H1 (cell line): Measurements from ENCODE around the gene TEX101. TPM values are rescaled to one million over a fixed set of nuclear protein-coding genes. Genes with fewer than 3 reads are reported as not detected.

ENCODE experiments used
- CTCF ChIA-PET: fragments of 300-600 bp; sonication (Branson Sonifier 250); formaldehyde crosslinking; loops from one replicate; lab custom pipeline; 2021; ENCODE audit not compliant: partially characterized antibody; lab: Charles Lee
- POLR2A ChIA-PET: fragments of 300-600 bp; sonication (Branson Sonifier 250); formaldehyde crosslinking; loops from one replicate; lab custom pipeline; 2021; ENCODE audit warnings: inconsistent platforms; ENCODE audit not compliant: partially characterized antibody; lab: Charles Lee
- DNase-seq, 2 experiments: peaks; one replicate each; pipeline versions ENCODE4 v3.0.0 to v3.0.0-alpha.2; 2010 to 2022; ENCODE audit warnings: low spot score in 2 of 2, low read depth in 1 of 2, mixed read lengths in 1 of 2
- FAIRE-seq: peaks from 2 replicates; lab custom pipeline; 2011; peaks lifted over from hg19 to GRCh38; lab: Jason Lieb, UNC
- H2AFZ ChIP-seq: 2 replicates; pipeline ENCODE4 v1.8.1; 2012; ENCODE audit warnings: low read length, inconsistent platforms
- H2AK5ac ChIP-seq: 2 replicates; pipeline ENCODE4 v1.6.1; 2013; ENCODE audit warnings: low read depth, low read length
- H2BK120ac ChIP-seq: replicated peaks from 2 replicates; pipeline ENCODE3; 2013; ENCODE audit warnings: low read depth, low read length, inconsistent platforms
- H2BK12ac ChIP-seq: 2 replicates; pipeline ENCODE4 v1.6.1; 2013; ENCODE audit warnings: low read depth, low read length
- H2BK15ac ChIP-seq: 2 replicates; pipeline ENCODE4 v1.6.1; 2013; ENCODE audit warnings: low read length
- H2BK20ac ChIP-seq: 2 replicates; pipeline ENCODE4 v1.6.1; 2013; ENCODE audit warnings: low read length
- H2BK5ac ChIP-seq: 2 replicates; pipeline ENCODE4 v1.6.1; 2013; ENCODE audit warnings: low read depth, low read length
- H3K14ac ChIP-seq: 2 replicates; pipeline ENCODE4 v1.6.1; 2013; ENCODE audit warnings: inconsistent platforms; ENCODE audit not compliant: insufficient read length
- H3K18ac ChIP-seq: 2 replicates; pipeline ENCODE4 v1.6.1; 2013; ENCODE audit warnings: low read length; ENCODE audit errors: extremely low read depth
- H3K23ac ChIP-seq: 2 replicates; pipeline ENCODE4 v1.6.1; 2013; ENCODE audit warnings: inconsistent platforms; ENCODE audit not compliant: insufficient read length
- H3K23me2 ChIP-seq: 2 replicates; pipeline ENCODE4 v1.6.1; 2013; ENCODE audit warnings: low read depth, low read length
- H3K27ac ChIP-seq: 2 replicates; pipeline ENCODE4 v1.6.1; 2011; ENCODE audit warnings: low read depth, low read length, inconsistent platforms
- H3K27me3 ChIP-seq, 4 experiments: replicated peaks in 1 of 4; 1 replicate in 1 of 4; 2 replicates in 3 of 4; pipeline versions ENCODE4 v1.6.1 to v1.8.1; 2011 to 2013; ENCODE audit warnings: low read length in 3 of 4, mild to moderate bottlenecking in 3 of 4, inconsistent platforms in 2 of 4, mixed read lengths in 2 of 4, moderate library complexity in 1 of 4; ENCODE audit not compliant: control insufficient read depth in 3 of 4, insufficient read depth in 3 of 4; ENCODE audit errors: extremely low read depth in 1 of 4
- H3K36me3 ChIP-seq, 4 experiments: 2 replicates each; pipeline versions ENCODE4 v1.6.1 to v1.8.1; 2011 to 2013; ENCODE audit warnings: mild to moderate bottlenecking in 4 of 4, low read length in 3 of 4, moderate library complexity in 2 of 4, control low read depth in 1 of 4, inconsistent platforms in 1 of 4; ENCODE audit not compliant: insufficient read depth in 4 of 4, control insufficient read depth in 2 of 4
- H3K4ac ChIP-seq: replicated peaks from 2 replicates; pipeline ENCODE3; 2013; ENCODE audit warnings: low read length, low read depth, mixed read lengths, inconsistent platforms; ENCODE audit not compliant: insufficient read length
- H3K4me1 ChIP-seq, 4 experiments: replicated peaks in 1 of 4; 1 replicate in 1 of 4; 2 replicates in 3 of 4; pipeline versions ENCODE4 v1.6.1 to v1.8.1; 2011 to 2013; ENCODE audit warnings: low read length in 3 of 4, inconsistent platforms in 2 of 4, mixed read lengths in 1 of 4; ENCODE audit not compliant: insufficient read depth in 4 of 4, control insufficient read depth in 3 of 4
- H3K4me2 ChIP-seq, 2 experiments: 2 replicates each; pipeline versions ENCODE4 v1.6.1 to v1.8.1; 2011 to 2013; ENCODE audit warnings: low read depth in 2 of 2, low read length in 2 of 2, control low read depth in 1 of 2, inconsistent platforms in 1 of 2, mild to moderate bottlenecking in 1 of 2; ENCODE audit not compliant: insufficient read depth in 1 of 2
- H3K4me3 ChIP-seq, 4 experiments: fragments of 200-600, 300-600 bp in 1 of 4; sonication (generic), shearing (Covaris generic), sonication (Bioruptor Twin) in 1 of 4; 2 replicates each; pipeline versions ENCODE4 v1.5.1 to v1.8.1; 2011 to 2016; ENCODE audit warnings: low read length in 4 of 4, low read depth in 3 of 4, control low read depth in 2 of 4, inconsistent platforms in 2 of 4, mild to moderate bottlenecking in 2 of 4, mixed read lengths in 1 of 4, moderate library complexity in 1 of 4; ENCODE audit not compliant: insufficient read depth in 2 of 4; ENCODE audit errors: extremely low read depth in 1 of 4
- H3K56ac ChIP-seq: replicated peaks from 2 replicates; pipeline ENCODE3; 2013; ENCODE audit warnings: low read depth, mild to moderate bottlenecking, mixed read lengths, low read length, inconsistent platforms; ENCODE audit not compliant: insufficient read length
- H3K79me1 ChIP-seq: 2 replicates; pipeline ENCODE4 v1.6.1; 2013; ENCODE audit warnings: low read depth, low read length, control low read depth
- H3K79me2 ChIP-seq, 2 experiments: 2 replicates each; pipeline versions ENCODE4 v1.6.1 to v1.8.1; 2012 to 2013; ENCODE audit warnings: low read length in 2 of 2, mild to moderate bottlenecking in 2 of 2, inconsistent platforms in 1 of 2; ENCODE audit not compliant: insufficient read depth in 2 of 2, control insufficient read depth in 1 of 2
- H3K9ac ChIP-seq, 4 experiments: replicated peaks in 1 of 4; 1 replicate in 1 of 4; 2 replicates in 3 of 4; pipeline versions ENCODE4 v1.6.1 to v1.8.1; 2011 to 2013; ENCODE audit warnings: low read depth in 3 of 4, low read length in 3 of 4, control low read depth in 2 of 4, mild to moderate bottlenecking in 2 of 4, moderate library complexity in 2 of 4, inconsistent platforms in 1 of 4; ENCODE audit errors: extremely low read depth in 1 of 4
- H3K9me3 ChIP-seq, 2 experiments: 2 replicates each; pipeline versions ENCODE4 v1.6.1 to v1.8.1; 2012 to 2013; ENCODE audit warnings: mild to moderate bottlenecking in 2 of 2, moderate library complexity in 2 of 2, control low read depth in 1 of 2, inconsistent platforms in 1 of 2, low read depth in 1 of 2, low read length in 1 of 2, mixed read lengths in 1 of 2; ENCODE audit not compliant: insufficient read depth in 2 of 2
- H4K20me1 ChIP-seq, 2 experiments: replicated peaks in 1 of 2; 2 replicates each; pipeline versions ENCODE3 to v1.8.1; 2011 to 2013; ENCODE audit warnings: inconsistent platforms in 2 of 2, low read length in 2 of 2, mild to moderate bottlenecking in 1 of 2; ENCODE audit not compliant: insufficient read depth in 2 of 2, control insufficient read depth in 1 of 2
- H4K5ac ChIP-seq: 2 replicates; pipeline ENCODE4 v1.6.1; 2013; ENCODE audit warnings: low read length, low read depth, mixed read lengths, inconsistent platforms; ENCODE audit not compliant: insufficient read length
- H4K8ac ChIP-seq: 2 replicates; pipeline ENCODE4 v1.8.0; 2013; ENCODE audit warnings: mild to moderate bottlenecking, moderate library complexity, low read length, inconsistent platforms; ENCODE audit not compliant: insufficient read depth; ENCODE audit errors: extremely low read depth
- H4K91ac ChIP-seq: replicated peaks from 2 replicates; pipeline ENCODE3; 2013; ENCODE audit warnings: low read length, mixed read lengths, inconsistent platforms; ENCODE audit not compliant: insufficient read length
- JUN ChIP-seq: IDR thresholded peaks from 2 replicates; pipeline ENCODE4 v1.6.1; 2011; ENCODE audit warnings: low read depth, mild to moderate bottlenecking, improper control_type of control experiment, low read length
- WGBS, 2 experiments: shearing (Covaris generic) in 1 of 2; methylation state at CpG; one replicate each; pipeline versions ENCODE4 v1.1.6 to v1.1.7; 2013 to 2015; ENCODE audit warnings: low lambda C conversion rate in 2 of 2, mixed read lengths in 2 of 2, inconsistent platforms in 1 of 2, low coverage in 1 of 2, missing lambda C conversion rate in 1 of 2; ENCODE audit not compliant: insufficient replicate concordance in 2 of 2, insufficient coverage in 1 of 2, insufficient read length in 1 of 2; ENCODE audit errors: extremely low coverage in 1 of 2, missing lambda C conversion rate in 1 of 2; 5-methylcytosine and 5-hydroxymethylcytosine counted together
- polyA plus RNA-seq, 7 experiments: library from polyadenylated mRNA; depleted of rRNA in 3 of 7; stranded (reverse) in 5 of 7; unstranded in 2 of 7; fragments of >200 nt in 5 of 7; fragments of 200-250 nt in 2 of 7; gene quantifications; 1 replicate in 5 of 7; 2 replicates in 1 of 7; 4 replicates in 1 of 7; pipeline versions ENCODE4 v1.2.1 to v1.2.3, GENCODE V29; 2011 to 2013; ENCODE audit warnings: missing spikeins in 2 of 7, mixed read lengths in 2 of 7
- total RNA-seq: library from RNA; stranded (reverse); fragmentation: NEBNext Ultra II Directional; extraction: Animal tissue kit (Norgen Biotek cat#: 25700); gene quantifications from 2 replicates; pipeline ENCODE4 v1.2.1, GENCODE V29; 2021

The TEX101 gene
- total and polyA plus RNA-seq, 2 of the 8 experiments (the other 6 are each of a cell fraction or from before 2014, with no cell fraction given), result 0.12 TPM; not detected in 1

GRCh38 chr19:43395561-43395960 lies 19.1 kb upstream of the TEX101 start:
- no peak overlapping the region for H2BK15ac ChIP-seq
- H3K14ac ChIP-seq, result no peak overlapping the region
- no peak overlapping the region for H3K56ac ChIP-seq
- no peaks in the 10 kb centered on the region for H4K20me1 ChIP-seq
- H3K4me1 ChIP-seq, result no peaks in the 10 kb centered on the region
- H3K27me3 ChIP-seq, result no peaks in the 10 kb centered on the region
- H3K18ac ChIP-seq, result no peak overlapping the region
- DNase-seq, result no peak
- 81% methylated on average over 6 of the region's 6 CpGs; no CpG with 5 or more reads in 1 of the 2 experiments for WGBS, 2 experiments
- H3K36me3 ChIP-seq, result no peaks in the 10 kb centered on the region
- POLR2A ChIA-PET, result no interaction called here
- no peaks in the 10 kb centered on the region for H3K23me2 ChIP-seq
- no peak overlapping the region for H4K5ac ChIP-seq
- CTCF ChIA-PET, result interaction anchor here (1.2 kb wide), 1 partner anchor 37 kb away, joined by 3 read pairs; no protein-coding TSS in a partner anchor
- H3K9me3 ChIP-seq, result no peaks in the 10 kb centered on the region
- no peak overlapping the region for H2AFZ ChIP-seq
- no peak overlapping the region for H3K27ac ChIP-seq
- no peak overlapping the region for H3K4me2 ChIP-seq
- no peak for TF ChIP-seq JUN
- H4K8ac ChIP-seq, result no peak overlapping the region
- no peaks in the 10 kb centered on the region for H3K79me1 ChIP-seq
- no peak overlapping the region for H3K4me3 ChIP-seq
- no peaks in the 10 kb centered on the region for H3K79me2 ChIP-seq
- H3K4ac ChIP-seq, result no peak overlapping the region
- H3K23ac ChIP-seq, result no peak overlapping the region
- no peak for FAIRE-seq
- no peak overlapping the region for H2BK5ac ChIP-seq
- H3K9ac ChIP-seq, result no peak overlapping the region
- no peak overlapping the region for H2BK120ac ChIP-seq
- no peak overlapping the region for H2BK20ac ChIP-seq
- H4K91ac ChIP-seq, result no peak overlapping the region
- H2AK5ac ChIP-seq, result no peak overlapping the region
- H2BK12ac ChIP-seq, result no peak overlapping the region
